SH-SY5Y (cell line): ENCODE data around the gene GATB.

Experiments
- GATA2 ChIP-seq: IDR thresholded peaks from 2 replicates; pipeline ENCODE4 v1.6.1; 2011; ENCODE audit warnings: mild to moderate bottlenecking, low read depth, low read length
- GATA3 ChIP-seq: IDR thresholded peaks from 2 replicates; pipeline ENCODE4 v1.6.1; 2011; ENCODE audit warnings: low read depth, mild to moderate bottlenecking, low read length, moderate library complexity

GRCh38 chr4:151675411-151675971 lies 85.3 kb downstream of the GATB start:
- no peak for TF ChIP-seq GATA2
- TF ChIP-seq GATA3: no peak
